GM18861 (cell line): ENCODE measurements around the gene FOXF1.

Source experiments
- ATAC-seq: cut with Tn5 transposase; IDR thresholded peaks from one replicate; pipeline ENCODE4 v1.9.1; 2021; ENCODE audit not compliant: unreplicated experiment

The FOXF1 gene

GRCh38 chr16:86510465-86511261 lies at the start of gene FOXF1:
Gene FOXF1 (plus strand): TSS chr16:86510527. CDS start chr16:86510570, 43 bp downstream.
- no peak for ATAC-seq

- ATAC-seq = no peak
Observed at GRCh38 chr16:86461037-86461436, 49.3 kb upstream of the FOXF1 start.

GRCh38 chr16:86462334-86463084 lies 47.8 kb upstream of the FOXF1 start:
- no peak for ATAC-seq

GRCh38 chr16:86464044-86464443 lies 46.3 kb upstream of the FOXF1 start:
- ATAC-seq = no peak

GRCh38 chr16:86465434-86465833 lies 44.9 kb upstream of the FOXF1 start:
- ATAC-seq = no peak

GRCh38 chr16:86466696-86467406 lies 43.5 kb upstream of the FOXF1 start:
- no peak for ATAC-seq

GRCh38 chr16:86467490-86467889 lies 42.8 kb upstream of the FOXF1 start:
- no peak for ATAC-seq

- ATAC-seq = no peak
Observed at GRCh38 chr16:86470964-86471363, 39.4 kb upstream of the FOXF1 start.

GRCh38 chr16:86471896-86472295 lies 38.4 kb upstream of the FOXF1 start:
- ATAC-seq = no peak

GRCh38 chr16:86472366-86472765 lies 38.0 kb upstream of the FOXF1 start:
- no peak for ATAC-seq

GRCh38 chr16:86476956-86477534 lies 33.3 kb upstream of the FOXF1 start:
- no peak for ATAC-seq

GRCh38 chr16:86477642-86478041 lies 32.7 kb upstream of the FOXF1 start:
- no peak for ATAC-seq

GRCh38 chr16:86478779-86479178 lies 31.5 kb upstream of the FOXF1 start:
- ATAC-seq = no peak

- no peak for ATAC-seq
Observed at GRCh38 chr16:86479419-86479818, 30.9 kb upstream of the FOXF1 start.

- ATAC-seq = no peak
Observed at GRCh38 chr16:86480444-86480843, 29.9 kb upstream of the FOXF1 start.

- no peak for ATAC-seq
Observed at GRCh38 chr16:86481607-86482006, 28.7 kb upstream of the FOXF1 start.

- ATAC-seq = no peak
Observed at GRCh38 chr16:86484240-86484639, 26.1 kb upstream of the FOXF1 start.

GRCh38 chr16:86485746-86486145 lies 24.6 kb upstream of the FOXF1 start:
- no peak for ATAC-seq

- ATAC-seq = no peak
Observed at GRCh38 chr16:86490859-86491639, 19.3 kb upstream of the FOXF1 start.

- ATAC-seq = no peak
Observed at GRCh38 chr16:86491640-86492023, 18.7 kb upstream of the FOXF1 start.
